Right renal pelvis (tissue), 4 donors: ENCODE measurements around the gene ABHD11. TPM values are rescaled to one million over a fixed set of nuclear protein-coding genes. Genes with fewer than 3 reads are reported as not detected.
"Not testable (repeated sequence)": the region's sequence is repeated elsewhere in the genome, so short reads cannot be mapped to it uniquely, and the experiment has no call there.

Experiments
- DNase-seq, 4 donors: peaks; one replicate each; pipeline ENCODE4 v3.0.0-alpha.2; 2013; ENCODE audit warnings: low read depth in 4 of 4, low spot score in 3 of 4, missing footprints in 1 of 4
- polyA plus RNA-seq, 4 donors: library from polyadenylated mRNA; unstranded; fragments of 120-200 nt; gene quantifications; one replicate each; pipeline ENCODE4 v1.2.1, GENCODE V29; 2013; ENCODE audit not compliant: insufficient read length in 4 of 4

Gene ABHD11
- polyA plus RNA-seq, 4 donors, result 27.7 to 31.2 (median 29.6) TPM

- not testable (repeated sequence) for DNase-seq
These were observed 18.2 kb downstream of the ABHD11 start for GRCh38 chr7:73720443-73720842.

GRCh38 chr7:73719806-73720169 lies 18.8 kb downstream of the ABHD11 start:
- DNase-seq, result no peak

- no peak for DNase-seq
These were observed 19.4 kb downstream of the ABHD11 start, which contains the start of gene STX1A for GRCh38 chr7:73718905-73719805. Gene STX1A (minus strand): TSS chr7:73719669. CDS start chr7:73719631, 38 bp downstream.

- DNase-seq, result no peak
These were observed 20.1 kb downstream of the ABHD11 start for GRCh38 chr7:73718438-73718881.

- DNase-seq, result no peak
These were observed 20.6 kb downstream of the ABHD11 start for GRCh38 chr7:73717991-73718405.

GRCh38 chr7:73717025-73717807 lies 21.4 kb downstream of the ABHD11 start:
- no peak for DNase-seq

GRCh38 chr7:73716318-73716890 lies 22.2 kb downstream of the ABHD11 start:
- DNase-seq, result no peak

- DNase-seq, result no peak
These were observed 22.8 kb downstream of the ABHD11 start for GRCh38 chr7:73715648-73716317.

GRCh38 chr7:73713319-73713718 lies 25.3 kb downstream of the ABHD11 start:
- not testable (repeated sequence) for DNase-seq

GRCh38 chr7:73712773-73713172 lies 25.8 kb downstream of the ABHD11 start:
- no peak for DNase-seq

- no peak for DNase-seq
These were observed 29.5 kb downstream of the ABHD11 start for GRCh38 chr7:73708961-73709549.

GRCh38 chr7:73707045-73707631 lies 31.5 kb downstream of the ABHD11 start:
- no peak for DNase-seq

- no peak for DNase-seq
These were observed 32.2 kb downstream of the ABHD11 start for GRCh38 chr7:73706126-73707044.

- no peak for DNase-seq
These were observed 33.1 kb downstream of the ABHD11 start for GRCh38 chr7:73705551-73705920.

- no peak for DNase-seq
These were observed 33.7 kb downstream of the ABHD11 start for GRCh38 chr7:73704640-73705550.

- peak in 1 of 4 donors; percentile 51 for DNase-seq
These were observed 34.6 kb downstream of the ABHD11 start for GRCh38 chr7:73703757-73704639.

- DNase-seq, result no peak
These were observed 35.4 kb downstream of the ABHD11 start for GRCh38 chr7:73703225-73703624.
